ENCODE data around the gene MPHOSPH9.
"Not testable (repeated sequence)": the region's sequence is repeated elsewhere in the genome, so short reads cannot be mapped to it uniquely, and the experiment has no call there.

The MPHOSPH9 gene

DNA sequence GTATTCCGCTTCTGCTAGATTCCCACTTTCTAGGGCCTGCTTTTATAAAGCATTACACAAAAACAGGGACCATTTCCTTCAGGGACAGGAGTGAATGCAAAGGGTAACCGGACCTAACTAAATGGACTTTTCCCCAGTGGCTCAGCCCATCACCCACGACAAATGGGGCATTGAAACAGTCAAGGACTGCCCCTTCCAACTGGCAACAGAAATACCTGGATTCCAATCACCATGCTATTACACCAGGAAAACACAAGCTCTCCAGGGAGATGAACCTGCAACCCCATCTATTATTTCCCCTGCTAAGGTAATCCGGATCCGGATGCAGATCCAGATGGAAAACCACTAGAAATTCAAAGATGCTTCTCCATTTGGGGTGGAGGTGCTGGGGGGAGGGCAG is 1.0 kb downstream of the MPHOSPH9 start:
- no peak for DNase-seq

- DNase-seq = no peak
These were observed 3.9 kb downstream of the MPHOSPH9 start for GRCh38 chr12:123229051-123229450.

- no peak for DNase-seq
These were observed 5.2 kb downstream of the MPHOSPH9 start for GRCh38 chr12:123227581-123228258.

DNA sequence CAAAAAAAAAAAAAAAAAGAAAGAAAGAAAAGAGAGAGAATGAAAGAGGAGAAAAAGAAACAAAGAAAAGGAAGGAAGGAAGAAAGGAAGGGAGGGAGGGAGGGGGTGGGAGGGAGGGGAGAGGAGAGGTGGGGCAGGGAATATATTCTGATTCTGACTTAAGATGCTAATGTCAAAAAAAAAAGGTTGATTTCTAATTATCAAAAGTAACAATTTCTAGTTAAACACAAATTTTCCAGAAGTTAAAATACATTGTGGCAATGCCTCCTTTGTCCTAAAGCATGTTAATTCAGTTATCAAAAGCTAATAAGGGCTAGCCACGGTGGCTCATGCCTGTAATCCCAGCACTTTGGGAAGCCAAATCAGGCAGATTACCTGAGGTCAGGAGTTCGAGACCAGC is 7.5 kb downstream of the MPHOSPH9 start:
- DNase-seq = no peak

- no peak for DNase-seq
These were observed 9.7 kb downstream of the MPHOSPH9 start for GRCh38 chr12:123223241-123223668.

- DNase-seq = not testable (repeated sequence)
These were observed 25.1 kb downstream of the MPHOSPH9 start for GRCh38 chr12:123207815-123208214.

DNA sequence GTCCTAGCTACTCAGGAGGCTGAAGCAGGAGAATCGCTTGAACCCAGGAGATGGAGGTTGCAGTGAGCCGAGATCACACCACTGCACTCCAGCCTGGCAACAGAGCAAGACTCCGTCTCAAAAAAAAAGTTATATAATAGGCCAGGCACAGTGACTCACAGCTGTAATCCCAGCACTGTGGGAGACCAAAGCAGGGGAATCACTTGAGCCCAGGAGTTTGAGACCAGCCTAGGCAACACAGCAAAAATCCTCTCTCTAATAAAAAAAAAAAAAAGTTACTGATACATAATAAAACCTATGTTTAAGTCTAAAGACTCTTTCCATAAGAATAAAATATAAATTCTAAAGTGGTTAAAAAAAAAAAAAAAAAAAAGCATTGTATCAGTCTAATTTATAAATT is 26.1 kb downstream of the MPHOSPH9 start:
- not testable (repeated sequence) for DNase-seq

- no peak for DNase-seq
These were observed 32.5 kb downstream of the MPHOSPH9 start for GRCh38 chr12:123200414-123200813.

DNA sequence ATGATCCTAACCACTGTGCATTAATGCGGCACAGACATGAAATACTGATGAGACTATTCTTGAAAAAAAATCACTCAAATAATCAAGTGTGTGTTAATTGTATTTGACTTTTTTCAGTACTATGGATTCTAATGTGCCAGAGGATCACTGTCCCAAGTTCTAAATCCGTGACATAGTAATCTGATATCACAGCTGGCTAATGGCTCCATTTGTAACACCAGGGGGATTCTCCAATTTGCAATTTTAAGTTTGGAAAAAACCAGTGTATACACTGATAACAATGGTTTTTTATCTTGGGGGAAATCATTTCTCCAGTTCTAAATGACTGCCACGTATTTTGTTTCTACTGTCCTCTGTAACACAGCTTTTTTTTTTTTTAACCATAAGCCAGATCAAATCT is 33.0 kb downstream of the MPHOSPH9 start:
- DNase-seq = no peak

- no peak for DNase-seq
These were observed 45.3 kb downstream of the MPHOSPH9 start for GRCh38 chr12:123187637-123188036.

GRCh38 chr12:123180171-123180570 is 52.8 kb downstream of the MPHOSPH9 start:
- DNase-seq = no peak

- DNase-seq = no peak
These were observed 61.0 kb downstream of the MPHOSPH9 start for GRCh38 chr12:123171967-123172366.

DNA sequence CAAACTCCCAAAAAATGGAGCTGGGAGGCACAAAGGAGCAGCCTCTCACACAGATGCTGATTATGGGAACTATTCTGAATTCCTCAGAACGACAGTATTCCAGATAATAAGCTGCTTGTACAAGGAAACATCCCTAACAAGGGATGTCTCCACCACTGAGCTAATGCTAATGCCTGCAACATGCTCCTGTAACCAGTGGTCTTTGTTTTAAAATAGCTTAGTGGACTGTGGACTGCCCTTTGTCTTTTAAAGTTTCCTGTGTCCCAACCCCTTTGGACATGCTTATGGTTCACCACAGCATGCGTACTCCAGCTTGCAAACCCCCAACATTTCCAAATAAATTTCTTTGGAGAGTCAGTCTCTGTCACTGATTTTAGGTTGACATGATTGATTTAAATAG is 65.6 kb downstream of the MPHOSPH9 start:
- DNase-seq = no peak

DNA sequence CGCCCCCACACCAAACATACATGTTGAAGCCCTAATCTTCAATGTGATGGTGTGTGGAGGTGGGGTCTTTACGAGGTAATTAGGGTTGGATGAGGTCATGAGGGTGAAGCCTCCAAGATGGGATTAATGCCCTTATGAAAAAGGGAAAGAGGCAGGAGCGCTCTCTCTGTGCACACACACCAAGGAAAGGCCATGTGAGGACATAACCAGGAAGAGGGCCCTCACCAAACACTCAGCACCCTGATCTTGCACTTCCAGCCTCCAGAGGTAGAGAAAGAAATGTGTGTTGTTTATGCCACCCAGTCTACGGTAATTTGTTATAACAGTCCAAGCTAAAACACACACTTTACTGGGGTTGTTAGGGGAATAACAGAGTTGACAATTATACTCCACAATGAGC is 67.4 kb downstream of the MPHOSPH9 start:
- DNase-seq = no peak

DNA sequence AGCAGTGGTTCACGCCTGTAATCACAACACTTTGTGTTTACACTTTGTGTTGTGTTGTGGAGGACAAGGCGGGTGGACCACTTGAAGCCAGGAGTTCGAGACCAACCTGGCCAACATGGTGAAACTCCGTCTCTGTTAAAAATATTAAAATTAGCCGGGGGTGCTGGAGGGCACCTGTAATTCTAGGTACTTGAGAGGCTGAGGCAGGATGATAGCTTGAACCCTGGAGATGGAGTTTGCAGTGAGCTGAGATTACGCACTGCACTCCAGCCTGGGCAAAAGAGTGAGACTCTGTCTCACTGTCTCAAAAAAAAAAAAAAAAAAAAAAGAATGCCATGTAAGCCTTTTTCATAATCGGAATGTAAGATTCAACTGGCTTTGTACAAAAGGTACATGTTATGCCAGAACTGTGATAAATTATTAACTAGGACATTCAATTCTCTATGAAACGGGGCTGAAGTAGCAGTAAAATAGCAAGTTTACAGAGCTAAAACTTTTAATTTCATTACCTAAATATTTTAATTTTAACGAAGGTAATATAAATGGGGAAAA is 68.2 kb downstream of the MPHOSPH9 start:
- no peak for DNase-seq

- no peak for DNase-seq
These were observed 68.7 kb downstream of the MPHOSPH9 start for GRCh38 chr12:123164222-123164621.

GRCh38 chr12:123163227-123163626 is 69.7 kb downstream of the MPHOSPH9 start:
- no peak for DNase-seq

DNA sequence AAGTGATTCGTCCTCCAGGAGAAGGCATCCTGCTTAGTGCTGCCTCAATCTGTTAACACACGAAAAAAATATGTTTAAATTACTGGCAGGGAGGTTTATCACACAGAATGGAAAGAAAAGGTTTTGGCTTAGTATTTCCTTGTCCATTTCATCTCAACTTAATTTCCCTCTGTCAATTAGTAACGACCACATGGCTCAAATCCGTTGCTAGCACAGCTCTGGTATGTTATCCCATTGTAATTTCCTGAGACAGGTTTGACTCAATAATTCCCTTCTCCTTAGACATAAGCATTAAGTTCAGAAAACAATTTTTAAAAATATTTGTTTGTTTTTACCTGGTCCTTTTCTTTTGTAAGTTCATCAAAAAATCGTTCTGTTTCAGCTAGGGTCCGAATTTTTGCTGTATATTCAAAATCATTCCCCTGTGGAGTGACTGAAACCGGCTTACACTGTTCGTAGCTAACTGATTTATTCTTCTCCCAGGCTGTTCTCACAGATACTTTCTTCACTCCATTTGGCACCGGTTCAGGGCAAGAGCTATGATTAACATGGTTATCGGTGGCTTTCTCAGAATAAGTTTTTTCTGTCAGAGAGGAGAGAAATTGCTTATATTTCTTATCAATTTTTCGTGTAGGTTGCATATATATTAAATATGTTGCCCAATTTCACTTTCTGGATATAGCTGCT is 72.0 kb downstream of the MPHOSPH9 start:
- no peak for DNase-seq

GRCh38 chr12:123153906-123154305 is 79.0 kb downstream of the MPHOSPH9 start:
- no peak for DNase-seq

DNA sequence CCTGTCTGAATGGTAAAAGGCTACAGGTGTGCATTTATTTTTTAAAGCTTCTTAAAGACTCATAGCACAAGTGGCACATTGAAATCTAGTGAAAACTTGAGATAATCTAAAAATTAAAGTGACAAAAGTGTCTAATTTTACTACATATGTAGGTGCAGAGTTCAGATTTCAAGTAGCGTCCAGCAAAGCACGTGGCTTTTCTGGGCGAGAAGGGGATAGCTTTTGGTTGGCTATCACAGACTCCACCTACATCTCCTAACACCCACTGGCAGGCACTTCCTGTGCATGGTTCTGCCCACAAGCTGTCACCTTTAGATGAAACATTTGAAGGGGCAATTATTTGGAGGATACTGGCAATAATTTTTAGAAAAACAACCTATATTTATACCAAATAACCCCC is 80.1 kb downstream of the MPHOSPH9 start:
- no peak for DNase-seq

- DNase-seq = peak in 2 of 51 donors; percentile 39 to 59
These were observed 81.2 kb downstream of the MPHOSPH9 start for GRCh38 chr12:123151457-123152454.
